ENCODE data around the gene FTO.

GRCh38 chr16:53785044-53785443 lies 81.1 kb downstream of the FTO start:
- TF ChIP-seq GATA2 (IDR thresholded peaks at IDR 0.05; ENCODE audit: low read depth, low read length) (no peak), GATA3 (IDR thresholded peaks at IDR 0.05; ENCODE audit: low read depth, low read length) (no peak)
